HG02970 (cell line): ENCODE results near the gene UBE2N.
"Not testable (repeated sequence)": the region's sequence is repeated elsewhere in the genome, so short reads cannot be mapped to it uniquely, and the experiment has no call there.

Source experiments
- ATAC-seq: cut with Tn5 transposase; IDR thresholded peaks from one replicate; pipeline ENCODE4 v1.9.1; 2021; ENCODE audit warnings: mild to moderate bottlenecking, moderate library complexity, moderate number of reproducible peaks; ENCODE audit not compliant: unreplicated experiment, low FRiP score

Gene UBE2N

GRCh38 chr12:93415723-93416464 is 25.9 kb downstream of the UBE2N start:
- ATAC-seq = no peak

DNA sequence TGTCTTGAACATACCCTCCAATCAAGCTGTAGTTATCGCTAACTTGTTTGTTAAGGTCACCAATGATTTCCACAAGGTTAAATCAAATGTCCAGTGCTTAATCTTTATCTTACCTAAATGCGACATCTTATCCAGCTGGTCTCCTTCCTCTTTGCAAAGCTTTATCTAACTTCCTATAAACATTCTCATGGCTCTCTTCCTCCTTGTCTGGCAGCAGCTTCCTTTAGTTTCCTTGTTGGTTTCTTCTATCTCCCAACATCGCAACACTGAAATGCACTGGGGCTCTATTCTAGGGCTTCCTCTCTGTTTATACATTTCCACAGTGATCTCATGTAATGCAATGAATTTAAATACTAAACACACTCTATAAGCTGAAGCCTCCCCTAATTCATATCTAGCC is 28.7 kb downstream of the UBE2N start:
- no peak for ATAC-seq

DNA sequence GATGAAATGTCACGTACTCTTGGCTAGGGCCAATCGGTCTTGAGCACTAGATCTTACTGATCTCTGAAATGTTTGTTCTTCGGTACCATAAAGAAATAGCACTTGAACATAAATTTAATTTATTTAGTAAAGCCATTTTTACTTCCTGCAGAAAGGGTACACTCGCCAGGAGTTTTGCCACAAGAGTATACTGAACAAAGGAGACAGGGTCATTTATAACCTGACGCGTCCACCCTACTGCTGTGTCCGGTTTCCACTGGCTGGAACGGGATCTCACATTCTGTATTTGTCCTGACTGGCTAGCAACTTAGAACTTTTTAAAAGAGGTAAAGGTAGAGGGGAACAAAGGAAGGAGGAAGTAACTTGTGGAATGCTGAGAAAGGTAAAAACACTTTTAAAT is 29.4 kb downstream of the UBE2N start:
- not testable (repeated sequence) for ATAC-seq

DNA sequence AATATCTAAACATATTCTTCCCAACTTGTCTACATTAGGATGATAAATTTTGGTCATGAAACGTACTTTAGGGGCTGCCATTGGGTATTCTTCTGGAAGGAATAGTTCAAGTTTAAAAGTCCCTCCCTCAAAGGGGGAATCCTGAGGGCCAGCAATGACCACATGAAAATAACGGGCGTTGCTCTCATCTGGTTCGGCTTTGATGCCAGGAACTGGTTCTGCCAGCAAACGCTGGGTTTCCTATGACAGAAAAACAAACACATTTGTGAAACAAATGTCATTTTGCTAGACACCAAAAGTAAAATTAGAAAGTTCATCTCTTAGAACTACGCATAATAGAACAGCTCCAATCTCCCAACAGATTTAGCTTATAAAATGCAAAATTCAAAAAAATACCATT is 30.7 kb downstream of the UBE2N start:
- not testable (repeated sequence) for ATAC-seq

GRCh38 chr12:93409343-93410187 is 32.2 kb downstream of the UBE2N start:
- not testable (repeated sequence) for ATAC-seq

DNA sequence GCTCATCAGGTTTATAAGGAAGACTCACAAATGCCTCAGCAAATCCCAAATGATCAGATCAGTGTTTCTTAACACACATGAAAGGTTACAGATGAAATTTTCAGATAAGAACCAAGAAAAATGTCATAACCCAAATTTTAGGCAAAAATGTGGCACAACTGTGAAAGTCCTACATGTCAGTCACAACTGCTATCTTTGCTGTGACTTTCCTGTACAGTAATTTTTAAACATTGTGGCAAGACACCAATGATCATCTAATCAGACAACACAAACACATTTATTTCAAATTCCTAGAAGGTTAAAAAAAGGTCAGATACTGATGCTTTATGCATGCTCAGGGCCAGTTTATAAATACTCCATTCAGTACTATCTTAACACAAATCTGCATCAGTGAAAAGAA is 32.9 kb downstream of the UBE2N start:
- ATAC-seq = no peak

GRCh38 chr12:93407963-93408283 is 33.8 kb downstream of the UBE2N start:
- no peak for ATAC-seq

DNA sequence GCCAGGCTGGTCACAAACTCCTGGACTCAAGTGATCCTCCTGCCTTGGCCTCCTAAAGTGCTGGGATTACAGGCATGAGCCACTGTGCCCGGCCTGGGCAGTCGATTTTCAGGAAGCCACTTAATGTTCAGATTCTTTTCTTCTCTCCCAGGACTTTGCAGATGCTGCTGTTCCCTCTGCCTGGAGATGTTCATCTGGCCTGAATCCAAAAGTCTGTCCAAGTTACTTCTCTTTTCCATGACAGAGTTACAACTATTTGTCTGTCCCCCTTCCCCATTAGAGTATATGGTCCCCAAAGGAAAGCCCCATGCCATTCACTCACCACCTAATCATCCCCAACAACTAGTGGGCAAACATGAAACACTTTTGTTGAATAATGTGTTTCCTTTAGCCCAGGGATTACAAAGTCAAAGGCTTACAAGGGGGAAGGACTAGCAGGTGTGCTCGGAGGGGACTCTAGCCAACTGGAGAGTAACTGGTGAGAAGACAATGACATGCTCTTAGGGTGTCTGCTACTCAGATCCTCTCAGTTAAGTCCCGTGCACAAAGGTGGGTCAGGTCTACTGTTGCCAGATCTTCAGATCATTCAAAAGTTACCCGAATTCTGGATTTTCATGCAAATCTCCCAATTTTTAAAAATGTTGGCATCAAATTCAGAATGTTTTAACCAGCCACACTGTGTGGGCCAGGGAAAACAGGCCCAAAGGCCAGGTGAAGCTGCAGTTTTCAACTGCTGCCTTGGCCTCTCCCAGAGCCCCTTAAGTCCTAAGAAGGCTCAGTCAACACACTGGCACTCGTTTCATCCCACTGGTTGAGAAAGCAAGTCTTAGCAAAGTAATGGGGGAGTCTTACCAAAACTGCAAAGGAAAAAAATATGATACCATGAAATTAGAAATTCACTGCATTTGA is 34.4 kb downstream of the UBE2N start:
- ATAC-seq = no peak

GRCh38 chr12:93404961-93405849 is 36.5 kb downstream of the UBE2N start:
- ATAC-seq = no peak

DNA sequence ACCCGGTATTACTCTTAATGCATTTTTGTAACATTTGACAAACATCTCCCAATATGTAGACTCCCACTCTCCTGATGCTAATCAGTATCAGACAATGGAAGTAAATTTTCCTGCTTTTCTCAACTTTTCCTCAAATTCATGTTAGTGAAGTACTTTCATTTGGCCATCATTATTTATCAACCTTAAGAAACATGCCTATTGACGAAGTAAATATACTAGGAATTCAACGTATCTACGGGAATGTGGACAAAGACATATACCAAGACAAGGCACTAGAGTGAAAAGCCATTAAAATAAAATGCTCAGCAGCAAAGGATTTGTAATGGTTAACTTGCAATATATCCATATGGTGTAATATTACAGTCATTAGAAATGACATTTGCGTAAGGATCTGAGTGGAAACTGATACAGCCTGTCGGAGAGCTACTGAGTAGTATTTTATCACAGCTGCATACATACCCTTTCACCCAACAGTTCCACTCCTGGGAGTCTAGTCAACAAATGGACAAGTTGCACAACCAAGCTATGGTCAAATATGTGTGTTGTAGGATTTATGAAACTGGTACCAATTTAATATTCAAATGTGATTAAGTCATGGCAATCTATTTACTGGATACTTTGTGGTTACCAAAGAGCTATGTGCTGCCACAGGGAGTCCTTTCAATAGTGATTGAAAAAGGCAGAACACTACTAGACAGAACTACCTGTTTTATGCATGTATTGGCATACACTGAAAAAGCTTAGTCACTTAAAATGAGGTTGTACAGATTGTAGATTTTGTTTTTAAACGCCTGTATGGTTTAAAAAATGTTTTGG is 37.6 kb downstream of the UBE2N start:
- no peak for ATAC-seq

GRCh38 chr12:93402333-93403311 is 39.1 kb downstream of the UBE2N start:
- ATAC-seq = no peak

DNA sequence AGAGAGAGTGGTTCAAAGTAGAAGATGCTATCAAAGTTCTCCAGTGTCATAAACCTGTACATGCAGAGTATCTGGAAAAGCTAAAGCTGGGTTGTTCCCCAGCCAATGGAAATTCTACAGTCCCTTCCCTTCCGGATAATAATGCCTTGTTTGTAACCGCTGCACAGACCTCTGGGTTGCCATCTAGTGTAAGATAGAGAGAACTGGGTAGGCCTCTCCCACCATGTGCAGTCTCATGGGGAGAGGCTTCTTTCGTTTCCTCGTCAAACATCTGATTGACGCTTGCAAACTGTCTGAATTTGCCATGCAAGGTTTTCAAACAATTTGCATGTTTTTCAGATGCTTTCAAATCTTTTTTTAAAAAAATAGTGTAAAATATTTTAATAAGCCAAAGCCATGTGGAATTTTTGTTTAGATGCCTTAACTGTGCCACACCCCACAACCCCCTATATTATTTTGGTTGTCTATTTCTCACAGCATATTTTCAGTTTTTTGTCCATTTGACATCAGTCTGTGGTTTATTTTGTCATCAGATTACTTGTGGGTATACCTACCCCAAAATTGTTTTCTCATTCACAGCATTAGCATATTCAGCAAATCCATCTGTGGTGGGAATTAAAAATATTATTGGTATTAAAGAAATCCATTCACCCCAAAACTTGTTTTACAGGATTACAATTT is 42.4 kb downstream of the UBE2N start:
- ATAC-seq = not testable (repeated sequence)

DNA sequence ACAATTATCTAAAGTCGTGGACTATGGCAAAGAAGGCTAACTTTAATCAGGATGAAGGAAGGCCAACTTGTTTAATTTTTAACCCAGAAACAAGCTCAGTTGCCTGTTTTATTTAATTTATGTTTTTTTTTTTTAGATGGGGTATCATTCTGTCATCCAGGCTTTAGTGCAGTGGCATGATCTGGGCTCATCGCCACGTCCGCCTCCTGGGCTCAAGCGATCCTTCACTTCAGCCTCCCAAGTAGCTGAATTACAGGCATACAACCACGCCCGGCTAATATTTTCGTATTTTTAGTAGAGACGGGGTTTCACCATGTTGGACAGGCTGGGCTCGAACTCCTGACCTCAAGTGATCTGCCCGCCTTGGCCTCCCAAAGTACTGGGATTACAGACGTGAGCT is 44.3 kb downstream of the UBE2N start:
- no peak for ATAC-seq

- no peak for ATAC-seq
Measured at GRCh38 chr12:93393425-93393824, 48.3 kb downstream of the UBE2N start.

- no peak for ATAC-seq
Measured at GRCh38 chr12:93390549-93391297, 51.0 kb downstream of the UBE2N start.

DNA sequence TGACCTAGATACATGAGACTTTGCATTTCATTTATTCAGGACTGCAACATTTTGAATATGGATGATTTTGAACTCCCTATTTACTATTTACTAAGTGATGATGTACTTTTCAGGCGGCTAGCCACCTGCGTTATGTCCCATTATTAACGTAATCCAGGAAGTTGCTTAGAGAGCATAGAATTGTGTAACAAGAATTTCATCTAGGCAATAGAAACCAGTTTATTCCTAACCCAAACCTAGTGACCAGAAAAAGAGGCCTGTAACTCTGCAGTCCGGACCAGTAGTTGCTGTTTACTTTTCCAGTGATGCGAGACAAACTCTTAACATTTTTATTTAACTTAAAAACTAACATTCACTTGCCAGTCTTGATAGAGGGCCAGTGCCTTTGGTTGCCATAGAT is 51.7 kb downstream of the UBE2N start:
- no peak for ATAC-seq

DNA sequence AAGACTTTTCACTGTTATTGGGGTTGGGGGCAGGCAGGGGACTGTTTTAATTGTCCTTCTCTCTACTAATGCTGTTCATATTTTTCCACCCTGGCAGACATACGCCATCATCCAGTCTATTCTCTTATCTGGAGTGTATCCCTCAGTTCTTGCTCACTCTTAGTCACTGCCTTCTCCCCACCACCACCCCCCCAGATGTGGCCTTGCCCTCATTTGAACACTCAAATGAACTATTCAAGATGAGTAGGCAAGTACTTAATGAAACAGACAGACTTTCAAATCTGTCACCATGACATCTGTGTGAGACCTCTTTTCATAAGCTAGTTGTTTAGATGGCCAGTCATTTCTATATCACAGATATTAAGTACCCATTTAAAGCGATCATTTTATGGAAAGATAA is 54.0 kb downstream of the UBE2N start:
- ATAC-seq = no peak
